Right atrium auricular region (tissue), 2 donors: ENCODE measurements around the gene OTOG. TPM values are rescaled to one million over a fixed set of nuclear protein-coding genes. Genes with fewer than 3 reads are reported as not detected.

ENCODE experiments used
- DNase-seq: peaks from one replicate; pipeline ENCODE4 v3.0.0-alpha.2; 2019; ENCODE audit warnings: low spot score
- H3K27ac ChIP-seq, 2 donors: fragments of 200-600 bp; sonication (generic); 1 replicate in 1 of 2; 2 replicates in 1 of 2; pipeline ENCODE4 v1.5.1; 2016 to 2019
- H3K27me3 ChIP-seq, 2 donors: fragments of 200-600 bp; sonication (generic); one replicate each; pipeline versions ENCODE4 v1.5.1 to v1.6.0; 2017 to 2019
- H3K36me3 ChIP-seq: fragments of 200-600 bp; sonication (generic); one replicate; pipeline ENCODE4 v1.5.1; 2016
- H3K4me1 ChIP-seq, 2 donors: fragments of 200-600 bp; sonication (generic); one replicate each; pipeline versions ENCODE4 v1.5.1 to v1.6.0; 2017 to 2019
- H3K4me3 ChIP-seq, 2 donors: fragments of 200-600 bp; sonication (generic); 1 replicate in 1 of 2; 2 replicates in 1 of 2; pipeline ENCODE4 v1.5.1; 2017 to 2019; ENCODE audit warnings: mild to moderate bottlenecking in 1 of 2, moderate library complexity in 1 of 2
- H3K9me3 ChIP-seq, 2 donors: fragments of 200-600 bp; sonication (generic); one replicate each; pipeline ENCODE4 v1.5.1; 2019
- total RNA-seq, 2 donors: library from RNA; depleted of rRNA; stranded (reverse); fragments of >200 nt; gene quantifications; one replicate each; pipeline ENCODE4 v1.1.0, GENCODE V29; 2016
- TF ChIP-seq, protein P1 (sequence below), 2 donors: fragments of 200-600 bp; sonication (generic); IDR thresholded peaks; one replicate each; pipeline ENCODE4 v1.5.1; 2019; ENCODE audit warnings: antibody characterized with exemption in 2 of 2

The OTOG gene
- total RNA-seq, 2 donors from 2014 or later = not detected

- DNase-seq = no peak
- no peaks in the 10 kb centered on the region for H3K27me3 ChIP-seq
- H3K36me3 ChIP-seq = no peaks in the 10 kb centered on the region
- no peaks in the 10 kb centered on the region for H3K4me1 ChIP-seq
- TF ChIP-seq, protein P1, sequence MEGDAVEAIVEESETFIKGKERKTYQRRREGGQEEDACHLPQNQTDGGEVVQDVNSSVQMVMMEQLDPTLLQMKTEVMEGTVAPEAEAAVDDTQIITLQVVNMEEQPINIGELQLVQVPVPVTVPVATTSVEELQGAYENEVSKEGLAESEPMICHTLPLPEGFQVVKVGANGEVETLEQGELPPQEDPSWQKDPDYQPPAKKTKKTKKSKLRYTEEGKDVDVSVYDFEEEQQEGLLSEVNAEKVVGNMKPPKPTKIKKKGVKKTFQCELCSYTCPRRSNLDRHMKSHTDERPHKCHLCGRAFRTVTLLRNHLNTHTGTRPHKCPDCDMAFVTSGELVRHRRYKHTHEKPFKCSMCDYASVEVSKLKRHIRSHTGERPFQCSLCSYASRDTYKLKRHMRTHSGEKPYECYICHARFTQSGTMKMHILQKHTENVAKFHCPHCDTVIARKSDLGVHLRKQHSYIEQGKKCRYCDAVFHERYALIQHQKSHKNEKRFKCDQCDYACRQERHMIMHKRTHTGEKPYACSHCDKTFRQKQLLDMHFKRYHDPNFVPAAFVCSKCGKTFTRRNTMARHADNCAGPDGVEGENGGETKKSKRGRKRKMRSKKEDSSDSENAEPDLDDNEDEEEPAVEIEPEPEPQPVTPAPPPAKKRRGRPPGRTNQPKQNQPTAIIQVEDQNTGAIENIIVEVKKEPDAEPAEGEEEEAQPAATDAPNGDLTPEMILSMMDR (IDR thresholded peaks at IDR 0.05) = no peak
- no peaks in the 10 kb centered on the region for H3K9me3 ChIP-seq
- H3K27ac ChIP-seq = no peak overlapping the region
- H3K4me3 ChIP-seq = no peak overlapping the region
These were observed 88.5 kb downstream of the OTOG start for GRCh38 chr11:17635551-17635938.

DNA sequence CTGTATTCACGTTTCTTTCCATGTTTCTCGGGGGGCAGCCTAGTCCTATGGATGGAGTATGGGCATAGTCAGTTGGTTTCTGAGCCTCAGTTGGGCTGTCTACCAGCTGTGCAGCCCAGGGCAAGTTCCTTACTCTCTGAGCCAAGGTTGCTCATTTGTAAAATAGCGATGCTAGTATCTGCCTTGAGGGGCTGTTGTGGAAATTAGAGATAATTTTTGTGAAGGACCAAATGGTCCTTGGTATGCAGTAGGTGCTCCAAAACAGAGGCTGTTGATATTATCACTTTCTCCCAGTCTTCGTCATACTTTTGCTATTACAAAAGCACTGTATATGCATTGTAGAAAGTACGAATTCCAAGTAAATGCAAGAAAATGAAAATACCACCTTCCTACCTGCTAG is 89.7 kb downstream of the OTOG start:
- Histone ChIP-seq H3K9me3 (no peaks in the 10 kb centered on the region), H3K36me3 (no peaks in the 10 kb centered on the region), H3K27ac (no peak overlapping the region), H3K4me3 (no peak overlapping the region), H3K27me3 (no peaks in the 10 kb centered on the region), H3K4me1 (no peaks in the 10 kb centered on the region)
- TF ChIP-seq, protein P1 (IDR thresholded peaks at IDR 0.05) = no peak
- DNase-seq = no peak

GRCh38 chr11:17637901-17638300 is 90.8 kb downstream of the OTOG start:
- Histone ChIP-seq H3K27ac (no peak overlapping the region), H3K9me3 (no peaks in the 10 kb centered on the region), H3K4me3 (no peak overlapping the region), H3K36me3 (no peaks in the 10 kb centered on the region), H3K27me3 (no peaks in the 10 kb centered on the region), H3K4me1 (no peaks in the 10 kb centered on the region)
- TF ChIP-seq, protein P1 (IDR thresholded peaks at IDR 0.05) = no peak
- no peak for DNase-seq

DNA sequence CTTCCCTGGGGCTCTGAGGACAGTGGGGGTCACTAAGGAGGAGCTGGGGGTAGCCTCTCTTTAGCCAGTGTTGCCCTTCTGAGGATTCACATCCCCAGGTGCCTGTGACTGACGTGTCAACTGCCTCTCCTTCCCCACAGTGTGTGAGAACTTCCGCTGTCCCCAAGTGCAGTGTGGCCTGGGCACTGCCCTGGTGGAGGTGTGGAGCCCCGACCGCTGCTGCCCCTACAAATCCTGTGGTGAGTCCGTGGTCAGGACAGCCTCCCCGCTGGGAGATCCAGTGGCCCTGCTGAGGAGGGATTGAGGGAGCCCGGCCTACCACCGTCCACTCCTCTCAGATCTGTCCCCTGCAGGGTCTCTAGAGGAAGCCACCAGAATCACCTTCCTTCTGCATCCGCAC is 91.3 kb downstream of the OTOG start:
- H3K4me3 ChIP-seq = no peak overlapping the region
- no peaks in the 10 kb centered on the region for H3K27me3 ChIP-seq
- no peak overlapping the region for H3K27ac ChIP-seq
- no peak for DNase-seq
- no peaks in the 10 kb centered on the region for H3K4me1 ChIP-seq
- no peaks in the 10 kb centered on the region for H3K36me3 ChIP-seq
- TF ChIP-seq, protein P1 (IDR thresholded peaks at IDR 0.05) = no peak
- no peaks in the 10 kb centered on the region for H3K9me3 ChIP-seq

- Histone ChIP-seq H3K36me3 (no peaks in the 10 kb centered on the region), H3K4me1 (no peaks in the 10 kb centered on the region), H3K4me3 (no peak overlapping the region), H3K27me3 (no peaks in the 10 kb centered on the region), H3K27ac (no peak overlapping the region), H3K9me3 (no peaks in the 10 kb centered on the region)
- TF ChIP-seq, protein P1 (IDR thresholded peaks at IDR 0.05) = no peak
- no peak for DNase-seq
These were observed 92.0 kb downstream of the OTOG start for GRCh38 chr11:17639091-17639490.

GRCh38 chr11:17639781-17640180 is 92.7 kb downstream of the OTOG start:
- Histone ChIP-seq H3K9me3 (no peaks in the 10 kb centered on the region), H3K4me3 (no peak overlapping the region)
- DNase-seq = no peak

More at GRCh38 chr11:17639781-17640180, 92.7 kb downstream of the OTOG start:
- no peaks in the 10 kb centered on the region for H3K36me3 ChIP-seq
- H3K27ac ChIP-seq = no peak overlapping the region
- TF ChIP-seq, protein P1 (IDR thresholded peaks at IDR 0.05) = no peak
- H3K27me3 ChIP-seq = no peaks in the 10 kb centered on the region
- H3K4me1 ChIP-seq = no peaks in the 10 kb centered on the region
